Kidney (tissue), 14 donors: ENCODE results near the gene SPAAR. TPM values are rescaled to one million over a fixed set of nuclear protein-coding genes. Genes with fewer than 3 reads are reported as not detected.

Source experiments
- DNase-seq, 5 donors: peaks; one replicate each; pipeline ENCODE4 v3.0.0-alpha.2; 2013 to 2020
- FAIRE-seq: peaks from 2 replicates; lab custom pipeline; 2012; peaks lifted over from hg19 to GRCh38; lab: Jason Lieb, UNC
- H3K27ac ChIP-seq, 2 donors: one replicate each; pipeline ENCODE4 v1.7.0; 2013; ENCODE audit warnings: low read depth in 2 of 2, low read length in 2 of 2, inconsistent platforms in 1 of 2
- H3K27me3 ChIP-seq: one replicate; pipeline ENCODE4 v1.7.1; 2013; ENCODE audit warnings: low read length, inconsistent platforms; ENCODE audit not compliant: control insufficient read depth, insufficient read depth
- H3K36me3 ChIP-seq, 3 donors: one replicate each; pipeline versions ENCODE4 v1.7.0 to v1.7.1; 2013; ENCODE audit warnings: low read length in 3 of 3, control low read depth in 1 of 3, inconsistent platforms in 1 of 3; ENCODE audit not compliant: insufficient read depth in 3 of 3, control insufficient read depth in 2 of 3
- H3K4me1 ChIP-seq, 3 donors: one replicate each; pipeline versions ENCODE4 v1.7.0 to v1.7.1; 2013; ENCODE audit warnings: low read length in 3 of 3, inconsistent platforms in 1 of 3, low read depth in 1 of 3; ENCODE audit not compliant: control insufficient read depth in 2 of 3, insufficient read depth in 2 of 3
- H3K4me3 ChIP-seq, 3 donors: one replicate each; pipeline versions ENCODE4 v1.7.0 to v1.8.1; 2013; ENCODE audit warnings: low read length in 3 of 3, control low read depth in 1 of 3, inconsistent platforms in 1 of 3
- H3K9ac ChIP-seq, 3 donors: one replicate each; pipeline versions ENCODE4 v1.7.0 to v1.7.1; 2013; ENCODE audit warnings: low read length in 3 of 3, control low read depth in 1 of 3, inconsistent platforms in 1 of 3
- H3K9me3 ChIP-seq, 3 donors: one replicate each; pipeline versions ENCODE4 v1.7.0 to v1.7.1; 2013; ENCODE audit warnings: low read length in 3 of 3, control low read depth in 1 of 3, inconsistent platforms in 1 of 3; ENCODE audit not compliant: control insufficient read depth in 2 of 3, insufficient read depth in 1 of 3
- intact Hi-C: fragments of 100-400 bp; cut with DNase I; formaldehyde crosslinking; loops from one replicate; pipeline ENCODE4 v1.11.1; 2022
- polyA plus RNA-seq: library from polyadenylated mRNA; stranded (reverse); fragments of 350-450 nt; fragmentation: Illumina TruSeq; extraction: RNeasy Lipid Tissue Mini Kit (QIAGEN cat#74804); gene quantifications from one replicate; pipeline ENCODE4 v1.2.3, GENCODE V29; 2014; ENCODE audit warnings: low read depth, low replicate concordance; ENCODE audit not compliant: insufficient read depth
- total RNA-seq: library from RNA; stranded (reverse); fragmentation: NEBNext Ultra II Directional; extraction: Animal tissue kit (Norgen Biotek cat#: 25700); gene quantifications from one replicate; pipeline ENCODE4 v1.2.1, GENCODE V29; 2021
- TF ChIP-seq, protein P1 (sequence below): IDR thresholded peaks from 3 replicates; pipeline ENCODE4 v1.5.1; 2012; ENCODE audit warnings: mild to moderate bottlenecking, moderate library complexity, borderline replicate concordance; ENCODE audit not compliant: insufficient read depth; ENCODE audit errors: extremely low read depth
- donor health status: control.
- donor health status: control.
- donor health status: control.
- donor health status: control.
- donor health status: control.
- donor health status: DM: yes; HTN: yes; CAD: no.
- donor health status: Normal renal cell carcinoma (clear cell type).

Gene SPAAR
- total and polyA plus RNA-seq, 2 donors from 2014 or later = 3.2 to 5.3 TPM

DNA sequence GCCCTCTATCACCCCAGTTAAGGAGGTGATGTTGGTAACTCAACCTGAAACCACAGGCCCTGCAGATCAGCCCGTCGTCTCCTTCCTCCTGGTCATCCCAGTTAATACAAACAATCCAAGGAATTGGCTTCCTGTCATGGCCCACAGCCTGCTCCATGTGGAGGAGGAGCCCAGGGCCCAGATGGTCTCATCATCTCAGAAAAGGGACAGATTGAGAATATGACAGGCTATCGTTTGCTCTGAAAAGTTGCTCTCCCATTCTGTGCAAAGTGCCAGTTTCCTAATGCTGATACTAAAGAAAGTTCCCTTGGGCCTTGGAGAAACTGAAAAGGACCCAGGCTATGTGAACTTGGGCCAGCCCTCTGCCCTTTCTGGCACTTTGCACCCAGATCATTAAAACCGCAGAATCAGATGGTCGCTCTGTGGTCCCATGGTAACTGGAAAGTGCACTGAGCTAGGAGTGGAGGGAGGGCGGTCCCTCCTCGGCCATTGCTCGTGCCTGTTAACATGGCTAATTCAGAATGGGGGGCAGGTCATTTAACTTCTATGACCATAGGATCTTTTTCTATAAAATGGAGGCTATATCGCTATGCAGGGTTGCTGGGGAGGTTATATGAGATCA is 675 bp upstream of the SPAAR start:
- no peak for FAIRE-seq
- Histone ChIP-seq H3K4me3 (peak overlapping the region in 1 of 3 donors; percentile 1), H3K9me3 (peaks cover 0 to 1% (median 0%) of the 10 kb centered on the region in 3 donors), H3K27ac (peak overlapping the region; percentile 90 to 96), H3K36me3 (peaks cover 0 to 2% (median 0%) of the 10 kb centered on the region in 3 donors), H3K27me3 (no peaks in the 10 kb centered on the region), H3K9ac (peak overlapping the region in 1 of 3 donors; percentile 49), H3K4me1 (peaks cover 8 to 67% (median 38%) of the 10 kb centered on the region in 3 donors)
- peak in 2 of 5 donors; percentile 21 to 50 for DNase-seq
- intact Hi-C loops = no loop called here
- TF ChIP-seq, protein P1, sequence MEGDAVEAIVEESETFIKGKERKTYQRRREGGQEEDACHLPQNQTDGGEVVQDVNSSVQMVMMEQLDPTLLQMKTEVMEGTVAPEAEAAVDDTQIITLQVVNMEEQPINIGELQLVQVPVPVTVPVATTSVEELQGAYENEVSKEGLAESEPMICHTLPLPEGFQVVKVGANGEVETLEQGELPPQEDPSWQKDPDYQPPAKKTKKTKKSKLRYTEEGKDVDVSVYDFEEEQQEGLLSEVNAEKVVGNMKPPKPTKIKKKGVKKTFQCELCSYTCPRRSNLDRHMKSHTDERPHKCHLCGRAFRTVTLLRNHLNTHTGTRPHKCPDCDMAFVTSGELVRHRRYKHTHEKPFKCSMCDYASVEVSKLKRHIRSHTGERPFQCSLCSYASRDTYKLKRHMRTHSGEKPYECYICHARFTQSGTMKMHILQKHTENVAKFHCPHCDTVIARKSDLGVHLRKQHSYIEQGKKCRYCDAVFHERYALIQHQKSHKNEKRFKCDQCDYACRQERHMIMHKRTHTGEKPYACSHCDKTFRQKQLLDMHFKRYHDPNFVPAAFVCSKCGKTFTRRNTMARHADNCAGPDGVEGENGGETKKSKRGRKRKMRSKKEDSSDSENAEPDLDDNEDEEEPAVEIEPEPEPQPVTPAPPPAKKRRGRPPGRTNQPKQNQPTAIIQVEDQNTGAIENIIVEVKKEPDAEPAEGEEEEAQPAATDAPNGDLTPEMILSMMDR = no peak

DNA sequence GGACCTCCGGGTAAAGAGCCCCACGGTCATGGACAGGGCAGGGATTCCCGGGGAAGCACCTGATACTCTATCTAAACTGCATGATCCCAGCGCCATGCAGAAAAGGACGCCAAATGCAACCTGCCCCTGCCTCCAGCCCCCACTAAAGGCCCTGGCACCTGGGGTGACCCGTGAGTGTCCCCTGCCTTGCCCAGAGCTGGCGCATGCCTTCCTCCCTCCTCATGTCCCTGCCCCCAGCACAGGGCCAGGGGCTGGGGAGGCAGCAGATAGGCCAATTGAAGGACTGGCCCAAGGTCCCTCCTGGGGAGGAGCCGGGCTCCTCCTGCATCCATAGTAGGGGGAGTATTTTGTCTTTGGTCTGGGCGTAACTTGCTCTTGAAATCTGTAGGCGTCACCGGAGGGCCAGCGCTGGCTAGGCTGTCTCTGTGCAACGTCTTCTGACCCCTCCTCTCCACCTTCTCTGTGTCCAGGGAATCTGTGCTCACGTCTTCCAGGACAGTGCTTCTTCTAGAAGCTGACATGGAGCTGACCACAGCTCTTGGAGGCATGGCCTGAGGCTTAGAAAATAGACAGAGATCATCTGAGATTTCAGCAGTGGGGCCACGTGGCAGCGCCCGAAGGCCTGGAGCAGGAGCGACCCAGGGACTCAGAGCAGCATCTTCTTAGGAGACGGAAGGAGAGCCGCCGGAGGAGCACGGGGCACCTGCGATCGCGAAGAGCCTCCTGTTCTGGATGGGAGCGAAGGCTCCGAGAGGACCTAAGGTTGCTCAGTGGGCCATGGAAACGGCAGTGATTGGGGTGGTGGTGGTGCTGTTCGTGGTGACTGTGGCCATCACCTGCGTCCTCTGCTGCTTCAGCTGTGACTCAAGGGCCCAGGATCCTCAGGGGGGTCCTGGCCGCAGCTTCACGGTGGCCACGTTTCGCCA is 660 bp downstream of the SPAAR start:
- Histone ChIP-seq H3K27ac (peak overlapping the region; percentile 90 to 96), H3K9ac (peak overlapping the region in 1 of 3 donors; percentile 66)

DNA sequence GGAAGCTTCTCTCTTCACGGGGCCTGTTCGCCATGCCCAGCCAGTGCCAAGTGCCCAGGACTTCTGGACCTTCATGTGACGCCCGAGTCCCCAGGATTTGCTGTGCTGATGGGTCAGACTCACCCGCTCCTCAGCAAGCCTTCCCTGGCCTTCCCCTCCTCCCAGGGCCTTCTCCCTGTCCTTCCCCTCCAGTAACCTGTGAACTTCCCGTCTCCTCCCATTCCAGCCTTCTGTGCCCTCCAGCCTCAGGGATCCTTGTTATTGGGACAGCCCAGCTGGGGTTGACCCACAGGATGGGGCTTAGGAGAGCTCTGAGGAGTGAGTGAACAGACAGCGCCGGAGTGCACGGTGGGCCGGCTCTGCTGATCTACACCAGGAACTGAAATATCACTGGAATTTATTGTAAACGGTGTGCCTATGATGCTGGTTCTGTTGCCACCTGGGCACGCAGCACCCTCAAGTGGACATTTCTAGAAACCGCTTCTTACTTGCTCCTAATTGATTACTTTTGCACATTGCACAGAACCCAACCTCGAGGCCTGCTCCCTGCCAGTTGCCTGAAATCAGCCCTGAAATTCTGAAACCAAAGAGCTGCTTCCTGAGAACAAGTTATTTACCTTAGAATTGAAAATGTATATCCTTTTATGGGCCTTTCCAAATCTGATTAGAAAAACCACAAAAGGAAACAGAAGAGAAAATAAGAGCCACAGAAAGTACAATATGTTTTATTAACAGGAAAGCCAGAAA is 1.5 kb downstream of the SPAAR start:
- Histone ChIP-seq H3K9me3 (peaks cover 0 to 4% (median 0%) of the 10 kb centered on the region in 3 donors), H3K27me3 (no peaks in the 10 kb centered on the region), H3K36me3 (peaks cover 0 to 4% (median 0%) of the 10 kb centered on the region in 3 donors), H3K4me1 (peaks cover 5 to 66% (median 27%) of the 10 kb centered on the region in 3 donors), H3K27ac (peak overlapping the region; percentile 90 to 96), H3K4me3 (peak overlapping the region in 2 of 3 donors; percentile 1 to 38), H3K9ac (peak overlapping the region in 2 of 3 donors; percentile 57 to 66)
- TF ChIP-seq, protein P1 = peak; percentile 50
- intact Hi-C loops = no loop called here
- DNase-seq (peak in 2 of 5 donors; percentile 12 to 76), FAIRE-seq (no peak)

More for the DNA sequence above, 660 bp downstream of the SPAAR start:
- Histone ChIP-seq H3K27me3 (no peaks in the 10 kb centered on the region), H3K4me1 (peaks cover 8 to 66% (median 34%) of the 10 kb centered on the region in 3 donors), H3K36me3 (peaks cover 0 to 4% (median 0%) of the 10 kb centered on the region in 3 donors), H3K9me3 (peaks cover 0 to 4% (median 0%) of the 10 kb centered on the region in 3 donors), H3K4me3 (peak overlapping the region in 2 of 3 donors; percentile 1 to 38)
- intact Hi-C loops = no loop called here
- DNase-seq = no peak
- no peak for FAIRE-seq
- TF ChIP-seq, protein P1 = no peak
